ENCODE results near the gene MATN1. TPM values are rescaled to one million over a fixed set of nuclear protein-coding genes. Genes with fewer than 3 reads are reported as not detected.

MATN1 gene
- polyA plus RNA-seq, 1 donor from 2014 or later: 0.22 TPM

DNA sequence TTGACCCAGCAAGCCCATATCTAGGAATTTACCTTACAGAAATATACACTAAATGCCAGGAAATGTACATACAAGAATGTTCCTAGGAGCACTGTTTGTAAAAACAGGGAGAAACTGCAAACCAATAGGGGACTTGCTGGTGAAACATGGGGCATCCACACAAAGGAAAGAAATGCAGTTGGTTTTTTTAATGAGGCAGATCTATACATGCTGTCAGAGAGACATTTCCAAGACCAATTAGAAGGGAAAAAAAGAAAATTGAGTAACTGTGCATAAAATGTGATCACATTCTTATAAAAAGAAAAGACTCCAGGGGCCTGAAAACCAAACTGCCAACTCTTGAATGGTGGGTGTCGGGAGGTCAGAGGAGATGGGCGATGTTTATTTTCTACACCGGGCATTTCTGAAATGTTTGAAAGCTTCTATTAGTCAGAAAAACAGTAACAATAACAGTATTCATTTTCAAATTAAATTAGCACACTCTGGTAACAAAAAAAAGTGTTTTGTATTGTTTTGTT is 56.6 kb downstream of the MATN1 start:
- no peaks in the 10 kb centered on the region for H3K9me2 ChIP-seq (ENCODE audit: insufficient read depth, low read length)
- H3F3A ChIP-seq (ENCODE audit: insufficient read depth, low read length, poor library complexity, severe bottlenecking): no peaks in the 10 kb centered on the region
- TF ChIP-seq SMC3 (conservative IDR thresholded peaks at IDR 0.05; ENCODE audit: poor library complexity): no peak
- no peaks in the 10 kb centered on the region for H3K79me2 ChIP-seq (replicated peaks; ENCODE audit: insufficient read depth, low read length)
- H3K9me3 ChIP-seq (ENCODE audit: low read length): no peaks in the 10 kb centered on the region
- H2AFZ ChIP-seq (ENCODE audit: low read depth, low read length): no peak overlapping the region
- H3K36me3 ChIP-seq (ENCODE audit: insufficient read depth, low read length): no peaks in the 10 kb centered on the region
- no peaks in the 10 kb centered on the region for H4K20me1 ChIP-seq (ENCODE audit: insufficient read depth)
- H3K4me2 ChIP-seq (ENCODE audit: low read length): no peak overlapping the region
- no peak overlapping the region for H3K4me3 ChIP-seq (ENCODE audit: low read length)
- no peak overlapping the region for H3K9ac ChIP-seq (ENCODE audit: low read length)
- H3K27me3 ChIP-seq (ENCODE audit: insufficient read depth, low read depth, low read length): no peaks in the 10 kb centered on the region
- H3K27ac ChIP-seq (ENCODE audit: low read length): no peak overlapping the region

GRCh38 chr1:30665216-30666010 is 58.0 kb downstream of the MATN1 start:
- H3K9me2 ChIP-seq (ENCODE audit: insufficient read depth, low read length): no peaks in the 10 kb centered on the region
- no peaks in the 10 kb centered on the region for H3K9me3 ChIP-seq (ENCODE audit: low read length)
- TF ChIP-seq, protein P1, sequence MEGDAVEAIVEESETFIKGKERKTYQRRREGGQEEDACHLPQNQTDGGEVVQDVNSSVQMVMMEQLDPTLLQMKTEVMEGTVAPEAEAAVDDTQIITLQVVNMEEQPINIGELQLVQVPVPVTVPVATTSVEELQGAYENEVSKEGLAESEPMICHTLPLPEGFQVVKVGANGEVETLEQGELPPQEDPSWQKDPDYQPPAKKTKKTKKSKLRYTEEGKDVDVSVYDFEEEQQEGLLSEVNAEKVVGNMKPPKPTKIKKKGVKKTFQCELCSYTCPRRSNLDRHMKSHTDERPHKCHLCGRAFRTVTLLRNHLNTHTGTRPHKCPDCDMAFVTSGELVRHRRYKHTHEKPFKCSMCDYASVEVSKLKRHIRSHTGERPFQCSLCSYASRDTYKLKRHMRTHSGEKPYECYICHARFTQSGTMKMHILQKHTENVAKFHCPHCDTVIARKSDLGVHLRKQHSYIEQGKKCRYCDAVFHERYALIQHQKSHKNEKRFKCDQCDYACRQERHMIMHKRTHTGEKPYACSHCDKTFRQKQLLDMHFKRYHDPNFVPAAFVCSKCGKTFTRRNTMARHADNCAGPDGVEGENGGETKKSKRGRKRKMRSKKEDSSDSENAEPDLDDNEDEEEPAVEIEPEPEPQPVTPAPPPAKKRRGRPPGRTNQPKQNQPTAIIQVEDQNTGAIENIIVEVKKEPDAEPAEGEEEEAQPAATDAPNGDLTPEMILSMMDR (IDR thresholded peaks at IDR 0.05; ENCODE audit: poor library complexity, severe bottlenecking): no peak
- TF ChIP-seq POLR2AphosphoS5 (IDR thresholded peaks at IDR 0.05): no peak
- H3K36me3 ChIP-seq (ENCODE audit: insufficient read depth, low read length): no peaks in the 10 kb centered on the region
- no peaks in the 10 kb centered on the region for H3K79me2 ChIP-seq (replicated peaks; ENCODE audit: insufficient read depth, low read length)
- no peaks in the 10 kb centered on the region for H3F3A ChIP-seq (ENCODE audit: insufficient read depth, low read length, poor library complexity, severe bottlenecking)
- no peaks in the 10 kb centered on the region for H3K27me3 ChIP-seq (ENCODE audit: insufficient read depth, low read depth, low read length)
- no peak overlapping the region for H3K9ac ChIP-seq (ENCODE audit: low read length)
- H3K4me2 ChIP-seq (ENCODE audit: low read length): no peak overlapping the region
- no peak overlapping the region for H3K4me3 ChIP-seq (ENCODE audit: low read length)
- no peaks in the 10 kb centered on the region for H4K20me1 ChIP-seq (ENCODE audit: insufficient read depth)
- no peak overlapping the region for H3K27ac ChIP-seq (ENCODE audit: low read length)
- no peak overlapping the region for H2AFZ ChIP-seq (ENCODE audit: low read depth, low read length)

- Histone ChIP-seq H3K4me2 (ENCODE audit: low read length) (no peak overlapping the region), H2AFZ (ENCODE audit: low read depth, low read length) (no peak overlapping the region), H3K4me3 (ENCODE audit: low read length) (no peak overlapping the region), H3K27me3 (ENCODE audit: insufficient read depth, low read depth, low read length) (no peaks in the 10 kb centered on the region), H3K79me2 (replicated peaks; ENCODE audit: insufficient read depth, low read length) (no peaks in the 10 kb centered on the region), H4K20me1 (ENCODE audit: insufficient read depth) (no peaks in the 10 kb centered on the region), H3K27ac (ENCODE audit: low read length) (no peak overlapping the region), H3K9me2 (ENCODE audit: insufficient read depth, low read length) (no peaks in the 10 kb centered on the region), H3K9ac (ENCODE audit: low read length) (no peak overlapping the region), H3K36me3 (ENCODE audit: insufficient read depth, low read length) (no peaks in the 10 kb centered on the region), H3K9me3 (ENCODE audit: low read length) (no peaks in the 10 kb centered on the region), H3F3A (ENCODE audit: insufficient read depth, low read length, poor library complexity, severe bottlenecking) (no peaks in the 10 kb centered on the region)
- TF ChIP-seq REST (IDR thresholded peaks at IDR 0.05; ENCODE audit: borderline replicate concordance): no peak
- TF ChIP-seq SMC3 (conservative IDR thresholded peaks at IDR 0.05; ENCODE audit: poor library complexity): no peak
- TF ChIP-seq POLR2AphosphoS5 (IDR thresholded peaks at IDR 0.05): no peak
- TF ChIP-seq EP300 (conservative IDR thresholded peaks at IDR 0.05; ENCODE audit: poor library complexity, severe bottlenecking): no peak
- TF ChIP-seq TAF1 (IDR thresholded peaks at IDR 0.05; ENCODE audit: low read depth): no peak
- TF ChIP-seq RAD21 (conservative IDR thresholded peaks at IDR 0.05): no peak
- TF ChIP-seq, protein P1 (IDR thresholded peaks at IDR 0.05; ENCODE audit: poor library complexity, severe bottlenecking): no peak
- TF ChIP-seq MXI1 (conservative IDR thresholded peaks at IDR 0.05; ENCODE audit: poor library complexity, severe bottlenecking): no peak
- no peak for TF ChIP-seq EZH2 (IDR thresholded peaks at IDR 0.05; ENCODE audit: borderline replicate concordance, insufficient read depth, low read length, poor library complexity, severe bottlenecking)
Observed at GRCh38 chr1:30664103-30664755, 59.2 kb downstream of the MATN1 start.

Measured in neural cell (in vitro differentiated cells).